ENCODE measurements around the gene TTC7B. TPM values are rescaled to one million over a fixed set of nuclear protein-coding genes. Genes with fewer than 3 reads are reported as not detected.

TTC7B gene
- total and polyA plus RNA-seq, 9 of the 15 experiments (the other 6 are each of a cell fraction or from before 2014, with no cell fraction given): 2.2 to 77.2 (median 36.7) TPM

GRCh38 chr14:90491911-90492531 lies 324.2 kb downstream of the TTC7B start:
- in situ Hi-C loops (cut with MboI): no loop called here
- no peak for FAIRE-seq
- intact Hi-C loops (cut with micrococcal nuclease): no loop called here

More at GRCh38 chr14:90491911-90492531, 324.2 kb downstream of the TTC7B start:
- ChIA-PET CTCF (ENCODE audit: low intra/inter-chr PET ratio) (no interaction called here), POLR2A (interaction anchor here (0.6 kb wide), 1 partner anchor 36 kb away, joined by 3 read pairs; no protein-coding TSS in a partner anchor)
- Histone ChIP-seq H3K79me2 (ENCODE audit: control insufficient read depth, insufficient read depth, low read length) (no peaks in the 10 kb centered on the region), H3K4me2 (ENCODE audit: insufficient read depth, low read length) (no peak overlapping the region), H3K36me3 (ENCODE audit: control insufficient read depth, insufficient read depth, low read length) (no peaks in the 10 kb centered on the region), H3K27ac (ENCODE audit: extremely low read depth, low read depth, low read length) (no peak overlapping the region), H3K9ac (ENCODE audit: insufficient read depth in 1 of 2, low read depth in 2 of 2, low read length in 2 of 2) (no peak overlapping the region), H3K9me1 (ENCODE audit: control insufficient read depth, insufficient read depth, low read length) (no peaks in the 10 kb centered on the region), H2AFZ (ENCODE audit: low read depth, low read length) (no peak overlapping the region), H3K9me3 (replicated peaks; ENCODE audit: control insufficient read depth, insufficient read depth, low read depth, low read length) (no peaks in the 10 kb centered on the region), H4K20me1 (replicated peaks; ENCODE audit: control insufficient read depth, insufficient read depth, low read length) (0 out of 2 replicates have a peak, but pooled peaks cover 2% of the 10 kb centered on the region), H3K27me3 (ENCODE audit: control insufficient read depth in 2 of 2, insufficient read depth in 2 of 2, low read length in 2 of 2) (no peaks in the 10 kb centered on the region), H3K4me3 (no peak overlapping the region), H3K4me1 (replicated peaks in 1 of 2; ENCODE audit: control insufficient read depth in 2 of 2, insufficient read depth in 2 of 2, low read length in 2 of 2) (no peaks in the 10 kb centered on the region)
- WGBS (ENCODE audit: insufficient coverage, low coverage, missing lambda C conversion rate): 0% methylated on average over 4 of the region's 11 CpGs
- DNase-seq (ENCODE audit: extremely low read depth in 1 of 4, low spot score in 3 of 4) (peak in 1 of 4 experiments; percentile 1), ATAC-seq (no peak)
- no TSS peak for BruUV-seq (replicated peaks)
- TF ChIP-seq RHOXF2B (CRISPR knock-in tag; conservative IDR thresholded peaks at IDR 0.05) (no peak), ZNF696 (CRISPR knock-in tag; conservative IDR thresholded peaks at IDR 0.05) (no peak), ZFP30 (CRISPR knock-in tag; IDR thresholded peaks at IDR 0.05; ENCODE audit: borderline replicate concordance) (no peak), ZNF699 (CRISPR knock-in tag; IDR thresholded peaks at IDR 0.05; ENCODE audit: insufficient replicate concordance) (no peak), TOE1 (IDR thresholded peaks at IDR 0.05; ENCODE audit: borderline replicate concordance) (no peak), TOE1 (CRISPR knock-in tag; IDR thresholded peaks at IDR 0.05; ENCODE audit: borderline replicate concordance, low read depth) (no peak), TGIF2 (CRISPR knock-in tag; IDR thresholded peaks at IDR 0.05) (no peak), NR2C1 (IDR thresholded peaks at IDR 0.05) (no peak), NR2C1 (tag; IDR thresholded peaks at IDR 0.05) (no peak), CEBPG (CRISPR knock-in tag; IDR thresholded peaks at IDR 0.05) (no peak), CEBPG (tag; conservative IDR thresholded peaks at IDR 0.05 in 1 of 2, IDR thresholded peaks at IDR 0.05 in 1 of 2) (no peak), CREB3L1 (IDR thresholded peaks at IDR 0.05; ENCODE audit: borderline replicate concordance, low read depth) (no peak), FOXK1 (CRISPR knock-in tag; IDR thresholded peaks at IDR 0.05; ENCODE audit: borderline replicate concordance) (no peak), ZNF780A (CRISPR knock-in tag; IDR thresholded peaks at IDR 0.05) (no peak), ZNF121 (CRISPR knock-in tag; conservative IDR thresholded peaks at IDR 0.05) (no peak)
- TF ChIP-seq, protein P1, sequence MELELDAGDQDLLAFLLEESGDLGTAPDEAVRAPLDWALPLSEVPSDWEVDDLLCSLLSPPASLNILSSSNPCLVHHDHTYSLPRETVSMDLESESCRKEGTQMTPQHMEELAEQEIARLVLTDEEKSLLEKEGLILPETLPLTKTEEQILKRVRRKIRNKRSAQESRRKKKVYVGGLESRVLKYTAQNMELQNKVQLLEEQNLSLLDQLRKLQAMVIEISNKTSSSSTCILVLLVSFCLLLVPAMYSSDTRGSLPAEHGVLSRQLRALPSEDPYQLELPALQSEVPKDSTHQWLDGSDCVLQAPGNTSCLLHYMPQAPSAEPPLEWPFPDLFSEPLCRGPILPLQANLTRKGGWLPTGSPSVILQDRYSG (tag; conservative IDR thresholded peaks at IDR 0.05; ENCODE audit: low read depth): no peak

Measured in K562 (cell line).